Activated CD8-positive, alpha-beta memory T cell treated with anti-CD3 and anti-CD28 coated beads, Interleukin-2, amount 10 ng/mL, durations not matched to agents 7 days and 5 days (primary cell): ENCODE results near the gene OR51L1. TPM values are rescaled to one million over a fixed set of nuclear protein-coding genes. Genes with fewer than 3 reads are reported as not detected.
"Not testable (repeated sequence)": the region's sequence is repeated elsewhere in the genome, so short reads cannot be mapped to it uniquely, and the experiment has no call there.

Experiments
- ATAC-seq: fragments of 150-1000 bp; cut with Tn5 transposase; one replicate; pipeline ENCODE4 v1.10.0; 2021; ENCODE audit warnings: moderate library complexity
- CTCF ChIA-PET: fragments of 350-600 bp; sonication (Branson Sonifier 250); formaldehyde crosslinking; loops from one replicate; lab custom pipeline; 2021; ENCODE audit warnings: antibody characterized with exemption; lab: Charles Lee
- DNase-seq: peaks from one replicate; pipeline ENCODE4 v3.0.0-alpha.2; 2020
- H3K27ac Mint-ChIP-seq: one replicate; pipeline ENCODE4 v1.8.0; 2021; ENCODE audit warnings: mild to moderate bottlenecking, mixed read lengths
- H3K27me3 Mint-ChIP-seq: one replicate; pipeline ENCODE4 v1.8.0; 2021; ENCODE audit warnings: mixed read lengths
- H3K36me3 Mint-ChIP-seq: one replicate; pipeline ENCODE4 v1.8.0; 2021; ENCODE audit warnings: mild to moderate bottlenecking, mixed read lengths
- H3K4me1 Mint-ChIP-seq: one replicate; pipeline ENCODE4 v1.8.0; 2021; ENCODE audit warnings: mixed read lengths
- H3K4me3 Mint-ChIP-seq: one replicate; pipeline ENCODE4 v1.8.0; 2021; ENCODE audit warnings: mild to moderate bottlenecking, moderate library complexity, mixed read lengths
- H3K9me3 Mint-ChIP-seq: one replicate; pipeline ENCODE4 v1.8.0; 2022; ENCODE audit warnings: low read depth, mixed read lengths
- total RNA-seq, 2 experiments: library from RNA; stranded (reverse); gene quantifications; one replicate each; pipeline ENCODE4 v1.2.3, GENCODE V29; 2021

Gene OR51L1, protein sequence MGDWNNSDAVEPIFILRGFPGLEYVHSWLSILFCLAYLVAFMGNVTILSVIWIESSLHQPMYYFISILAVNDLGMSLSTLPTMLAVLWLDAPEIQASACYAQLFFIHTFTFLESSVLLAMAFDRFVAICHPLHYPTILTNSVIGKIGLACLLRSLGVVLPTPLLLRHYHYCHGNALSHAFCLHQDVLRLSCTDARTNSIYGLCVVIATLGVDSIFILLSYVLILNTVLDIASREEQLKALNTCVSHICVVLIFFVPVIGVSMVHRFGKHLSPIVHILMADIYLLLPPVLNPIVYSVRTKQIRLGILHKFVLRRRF
- total RNA-seq = not detected

DNA sequence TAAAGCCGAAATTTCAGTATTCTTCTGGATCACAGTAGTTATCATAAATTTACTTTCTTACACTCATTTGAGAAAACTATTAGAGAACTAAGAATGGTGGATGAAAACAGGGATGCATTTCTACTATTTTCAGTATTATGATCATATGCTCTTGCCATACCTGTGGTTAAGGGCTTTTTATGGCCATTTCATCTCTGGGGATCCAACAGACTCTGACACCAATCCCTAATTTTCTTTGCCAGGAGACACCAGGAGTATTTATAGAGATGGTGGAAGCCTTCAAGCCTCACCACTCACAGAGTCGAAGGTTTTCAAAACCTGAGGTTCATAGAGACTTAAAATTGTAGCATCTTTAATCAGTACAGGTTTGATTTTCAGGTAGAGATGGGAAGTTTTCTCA lies at the start of gene OR51L1:
Gene OR51L1, plus strand, starts transcription at position 301 of the 400 bp plus-strand sequence. CDS start 4,132 bp downstream, outside the sequence.
- DNase-seq = no peak
- ATAC-seq = no peak
- Mint-ChIP-seq H3K4me3 (no peak within 1 kb of the TSS), H3K36me3 (no peaks in the 10 kb centered on the region), H3K27ac (no peak within 1 kb of the TSS), H3K9me3 (no peaks in the 10 kb centered on the region), H3K27me3 (no peaks in the 10 kb centered on the region), H3K4me1 (no peaks in the 10 kb centered on the region)
- CTCF ChIA-PET = no interaction called here

DNA sequence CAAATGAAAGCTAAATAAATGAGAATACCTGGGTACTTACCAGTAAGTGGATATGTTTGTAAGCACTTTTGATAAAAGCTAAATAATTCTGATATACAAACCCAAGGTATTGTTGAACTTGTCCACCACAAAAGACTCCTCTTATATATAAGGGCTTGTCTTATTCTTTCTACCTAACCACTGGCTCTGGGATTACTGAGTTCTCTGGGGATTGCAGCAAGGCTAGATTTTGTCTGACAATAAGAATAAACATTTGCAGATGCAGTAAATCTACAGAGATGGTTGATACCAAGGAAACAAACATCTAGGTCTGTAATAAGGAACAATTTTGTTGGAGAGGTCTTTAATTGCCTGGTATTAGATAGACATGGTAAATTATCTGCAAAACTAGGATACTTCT lies 47.1 kb upstream of the OR51L1 start, which contains the start of gene OR51A4:
Gene OR51A4, minus strand, starts transcription at position 101 of the 400 bp plus-strand sequence. CDS start 505 bp downstream, outside the sequence.
- Mint-ChIP-seq H3K36me3 (no peaks in the 10 kb centered on the region), H3K4me1 (no peaks in the 10 kb centered on the region), H3K27ac (no peak within 1 kb of the TSS), H3K27me3 (no peaks in the 10 kb centered on the region), H3K4me3 (no peak within 1 kb of the TSS), H3K9me3 (no peaks in the 10 kb centered on the region)
- ATAC-seq (no peak), DNase-seq (no peak)
- CTCF ChIA-PET = no interaction called here

DNA sequence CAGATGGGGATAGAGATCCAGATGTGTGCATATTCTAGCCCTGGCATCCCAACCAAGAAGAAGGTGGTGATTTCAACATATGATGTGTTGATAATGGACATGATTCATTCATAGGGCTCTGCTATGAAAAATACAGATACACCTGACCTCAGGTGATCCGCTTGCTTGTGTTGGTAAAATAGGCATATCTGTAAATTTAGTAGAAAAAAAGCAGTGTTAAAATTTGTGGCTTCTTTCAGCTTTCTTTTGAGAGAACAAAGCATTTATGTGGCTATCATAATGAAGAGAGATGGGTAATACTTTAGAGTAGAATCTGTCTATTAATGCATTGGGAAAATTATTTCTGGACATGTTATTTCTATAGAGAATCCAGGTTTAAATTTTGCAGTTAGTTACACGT lies 39.0 kb upstream of the OR51L1 start, which contains the start of gene OR51A2:
Gene OR51A2, minus strand, starts transcription at position 101 of the 400 bp plus-strand sequence. Its CDS starts 0 bp downstream, at position 101.
- H3K4me3 Mint-ChIP-seq, CTCF ChIA-PET, DNase-seq, ATAC-seq, H3K27me3 Mint-ChIP-seq, H3K9me3 Mint-ChIP-seq, H3K36me3 Mint-ChIP-seq, H3K27ac Mint-ChIP-seq, H3K4me1 Mint-ChIP-seq: not testable (repeated sequence)

DNA sequence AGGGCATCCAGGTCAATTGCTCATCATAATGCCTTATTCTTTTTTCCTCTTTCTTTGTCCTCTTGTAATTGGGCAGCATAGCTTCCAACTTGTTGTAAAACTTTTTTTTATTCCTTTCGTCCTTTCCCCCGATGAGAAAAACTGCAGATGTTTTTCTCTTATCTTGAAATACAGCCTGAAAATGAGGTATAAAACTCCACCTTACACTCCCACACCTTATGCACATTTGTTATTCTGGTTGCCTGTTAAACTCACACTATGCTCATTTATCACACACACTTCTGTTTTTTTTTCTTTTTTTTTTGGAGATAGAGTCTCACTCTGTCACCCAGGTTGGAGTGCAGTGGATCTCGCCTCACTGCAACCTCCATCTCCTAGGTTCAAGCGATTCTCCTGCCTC lies 37.3 kb upstream of the OR51L1 start:
- no peak for ATAC-seq
- no peaks in the 10 kb centered on the region for H3K27me3 Mint-ChIP-seq
- CTCF ChIA-PET = no interaction called here
- no peak overlapping the region for H3K4me3 Mint-ChIP-seq
- no peak for DNase-seq
- no peaks in the 10 kb centered on the region for H3K36me3 Mint-ChIP-seq
- H3K4me1 Mint-ChIP-seq = no peaks in the 10 kb centered on the region
- H3K9me3 Mint-ChIP-seq = no peaks in the 10 kb centered on the region
- H3K27ac Mint-ChIP-seq = no peak overlapping the region

DNA sequence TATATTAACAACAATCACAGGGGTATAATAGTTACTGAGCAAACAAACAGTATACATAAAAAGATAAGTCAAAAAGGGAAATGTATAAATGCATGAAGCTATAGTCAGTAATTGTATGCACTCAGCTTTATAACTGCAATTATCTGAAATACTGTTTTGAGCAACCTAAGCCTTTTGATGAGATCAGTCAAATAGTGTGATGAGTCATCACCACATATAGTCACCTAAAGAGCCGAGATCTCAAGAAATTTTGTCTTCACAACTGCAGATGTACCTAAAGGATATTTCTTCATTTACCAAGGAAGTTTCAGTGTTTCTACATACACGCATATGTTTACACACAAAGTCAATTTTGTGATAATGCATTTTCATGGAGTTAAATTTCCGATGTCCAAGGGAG lies 33.8 kb upstream of the OR51L1 start:
- Mint-ChIP-seq H3K27ac (no peak overlapping the region), H3K4me3 (no peak overlapping the region), H3K36me3 (no peaks in the 10 kb centered on the region), H3K27me3 (no peaks in the 10 kb centered on the region), H3K4me1 (no peaks in the 10 kb centered on the region), H3K9me3 (no peaks in the 10 kb centered on the region)
- CTCF ChIA-PET = no interaction called here
- DNase-seq (no peak), ATAC-seq (no peak)

DNA sequence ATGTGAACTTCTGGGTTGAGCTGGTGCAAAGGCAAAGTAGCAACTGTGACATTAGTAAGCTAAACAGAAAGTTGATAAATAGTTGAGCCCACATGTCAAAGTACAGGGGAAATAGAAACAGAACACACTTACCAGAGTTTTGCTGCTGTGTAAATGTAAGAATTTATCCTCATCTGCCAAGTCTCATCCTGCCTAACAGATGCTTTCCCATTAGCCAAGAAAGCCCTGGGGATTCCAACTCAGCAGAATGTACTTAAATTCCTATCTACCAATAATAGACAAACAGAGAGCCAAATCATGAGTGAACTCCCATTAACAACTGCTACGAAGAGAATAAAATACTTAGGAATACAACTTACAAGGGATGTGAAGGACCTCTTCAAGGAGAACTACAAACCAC lies 31.8 kb upstream of the OR51L1 start:
- H3K4me3 Mint-ChIP-seq = no peak overlapping the region

DNA sequence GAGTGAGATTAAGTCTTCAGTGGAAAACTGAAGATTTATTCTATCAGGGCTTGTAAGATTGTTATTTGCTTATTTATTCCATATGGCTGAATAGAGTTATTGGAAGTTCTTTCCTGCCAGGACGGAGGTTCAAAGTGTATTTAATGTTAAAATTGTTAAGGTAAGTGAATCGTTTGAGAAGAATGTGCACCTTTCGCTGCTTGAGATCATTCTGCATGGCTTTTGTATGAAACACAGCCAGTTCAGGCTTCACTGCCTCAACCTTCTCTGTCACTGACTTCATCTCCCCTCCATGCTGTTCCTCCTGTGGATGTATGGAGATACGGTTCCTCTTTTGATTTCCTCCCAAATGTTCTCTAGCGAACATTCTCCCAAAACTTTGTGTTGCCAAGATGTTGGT lies 19.2 kb upstream of the OR51L1 start:
- Mint-ChIP-seq H3K27ac (no peak overlapping the region), H3K9me3 (no peaks in the 10 kb centered on the region), H3K4me3 (no peak overlapping the region), H3K36me3 (no peaks in the 10 kb centered on the region), H3K4me1 (no peaks in the 10 kb centered on the region), H3K27me3 (no peaks in the 10 kb centered on the region)
- CTCF ChIA-PET = no interaction called here
- no peak for ATAC-seq
- no peak for DNase-seq

More for the DNA sequence above, 31.8 kb upstream of the OR51L1 start:
- CTCF ChIA-PET = no interaction called here
- H3K27me3 Mint-ChIP-seq = no peaks in the 10 kb centered on the region
- no peaks in the 10 kb centered on the region for H3K36me3 Mint-ChIP-seq
- ATAC-seq (no peak), DNase-seq (no peak)
- H3K9me3 Mint-ChIP-seq = no peaks in the 10 kb centered on the region
- H3K4me1 Mint-ChIP-seq = no peaks in the 10 kb centered on the region
- H3K27ac Mint-ChIP-seq = no peak overlapping the region

DNA sequence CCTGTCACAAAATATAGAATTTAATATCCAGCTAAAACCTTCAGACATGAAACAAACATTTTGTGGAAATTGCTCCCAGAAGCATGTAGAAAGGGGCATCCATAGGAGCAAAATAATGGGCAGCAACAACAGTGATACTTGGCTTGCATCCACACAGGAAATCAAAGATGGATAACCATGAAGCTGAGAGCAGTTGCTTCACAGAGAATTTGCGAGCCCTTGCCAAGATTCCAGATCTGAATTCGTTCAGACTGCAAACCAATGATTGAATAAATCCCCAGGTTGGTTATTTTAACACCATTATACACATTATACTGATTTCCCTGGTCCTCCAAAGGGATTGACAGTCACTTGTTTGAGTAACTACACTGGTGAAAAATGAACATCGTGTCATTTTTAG lies 15.6 kb upstream of the OR51L1 start:
- Mint-ChIP-seq H3K27ac (no peak overlapping the region), H3K27me3 (no peaks in the 10 kb centered on the region), H3K9me3 (no peaks in the 10 kb centered on the region), H3K36me3 (no peaks in the 10 kb centered on the region), H3K4me3 (no peak overlapping the region), H3K4me1 (no peaks in the 10 kb centered on the region)
- CTCF ChIA-PET = no interaction called here
- no peak for DNase-seq
- no peak for ATAC-seq

DNA sequence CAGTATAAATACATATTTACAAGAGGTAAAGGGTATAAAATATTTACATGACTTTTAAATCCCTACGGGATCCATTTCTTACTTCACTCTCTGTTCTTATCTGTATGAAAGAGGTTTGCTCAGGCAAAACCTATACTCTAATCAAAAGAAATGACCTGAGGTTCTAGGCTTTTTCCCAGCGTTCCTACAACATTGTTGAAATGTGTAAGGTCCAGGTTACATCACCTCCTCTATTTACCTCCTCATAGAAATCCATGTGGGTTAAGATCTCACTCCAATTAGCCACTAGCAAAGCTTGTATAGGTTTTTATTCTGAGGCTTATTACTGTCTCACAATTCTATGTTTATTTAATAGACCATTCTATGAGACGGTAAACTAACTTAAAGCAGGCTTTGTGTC lies 12.0 kb upstream of the OR51L1 start:
- H3K9me3 Mint-ChIP-seq = no peaks in the 10 kb centered on the region
- CTCF ChIA-PET = no interaction called here
- H3K4me3 Mint-ChIP-seq = no peak overlapping the region
- DNase-seq = no peak
- no peak overlapping the region for H3K27ac Mint-ChIP-seq
- no peaks in the 10 kb centered on the region for H3K4me1 Mint-ChIP-seq
- H3K36me3 Mint-ChIP-seq = no peaks in the 10 kb centered on the region
- no peak for ATAC-seq
- no peaks in the 10 kb centered on the region for H3K27me3 Mint-ChIP-seq

DNA sequence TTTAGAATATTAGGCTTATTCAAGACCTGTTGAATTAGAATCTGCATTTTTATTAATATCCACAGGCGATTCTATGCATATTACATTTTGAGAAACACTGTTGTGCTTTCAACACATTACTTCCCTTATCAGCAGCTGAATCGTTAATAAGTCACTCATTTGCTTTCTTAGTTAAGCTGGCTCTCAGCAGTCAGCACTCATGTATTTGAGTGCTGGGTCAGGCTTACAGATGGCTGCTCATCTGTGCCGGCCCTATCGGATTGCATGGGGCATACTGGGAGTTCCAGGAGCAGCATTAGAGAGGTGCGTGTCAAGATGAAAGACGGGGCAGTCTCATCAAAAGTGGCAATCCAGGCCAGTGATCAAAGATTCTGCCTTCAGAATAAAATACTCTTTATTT lies 10.8 kb upstream of the OR51L1 start:
- H3K36me3 Mint-ChIP-seq = no peaks in the 10 kb centered on the region
- no peak for ATAC-seq
- no peak for DNase-seq
- no peaks in the 10 kb centered on the region for H3K4me1 Mint-ChIP-seq
- H3K27ac Mint-ChIP-seq = no peak overlapping the region
- no peaks in the 10 kb centered on the region for H3K9me3 Mint-ChIP-seq
- H3K27me3 Mint-ChIP-seq = no peaks in the 10 kb centered on the region
- no peak overlapping the region for H3K4me3 Mint-ChIP-seq
- CTCF ChIA-PET = no interaction called here

DNA sequence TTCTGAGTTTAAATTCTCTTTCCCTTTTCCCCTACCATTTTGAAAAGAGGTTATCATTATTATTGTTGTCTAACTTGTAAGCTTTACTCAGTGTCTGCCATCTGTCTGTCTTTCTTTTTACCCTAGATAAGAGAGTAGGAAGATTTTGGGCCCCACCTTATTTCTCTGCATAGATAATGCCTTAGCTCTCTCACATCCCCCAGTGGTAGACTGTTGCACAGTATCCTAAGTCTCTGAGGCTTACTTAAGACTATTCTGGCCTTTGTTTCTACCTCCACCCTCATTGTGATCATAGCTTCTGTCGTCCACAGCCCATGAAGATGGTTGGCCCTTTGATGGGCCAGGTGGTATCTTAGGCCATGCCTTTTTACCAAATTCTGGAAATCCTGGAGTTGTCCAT lies 3.6 kb upstream of the OR51L1 start:
- H3K9me3 Mint-ChIP-seq = no peaks in the 10 kb centered on the region
- H3K27ac Mint-ChIP-seq = no peak overlapping the region
- DNase-seq (no peak), ATAC-seq (no peak)
- H3K4me3 Mint-ChIP-seq = no peak overlapping the region
- CTCF ChIA-PET = no interaction called here
- H3K36me3 Mint-ChIP-seq = no peaks in the 10 kb centered on the region
- H3K27me3 Mint-ChIP-seq = no peaks in the 10 kb centered on the region
- H3K4me1 Mint-ChIP-seq = no peaks in the 10 kb centered on the region

DNA sequence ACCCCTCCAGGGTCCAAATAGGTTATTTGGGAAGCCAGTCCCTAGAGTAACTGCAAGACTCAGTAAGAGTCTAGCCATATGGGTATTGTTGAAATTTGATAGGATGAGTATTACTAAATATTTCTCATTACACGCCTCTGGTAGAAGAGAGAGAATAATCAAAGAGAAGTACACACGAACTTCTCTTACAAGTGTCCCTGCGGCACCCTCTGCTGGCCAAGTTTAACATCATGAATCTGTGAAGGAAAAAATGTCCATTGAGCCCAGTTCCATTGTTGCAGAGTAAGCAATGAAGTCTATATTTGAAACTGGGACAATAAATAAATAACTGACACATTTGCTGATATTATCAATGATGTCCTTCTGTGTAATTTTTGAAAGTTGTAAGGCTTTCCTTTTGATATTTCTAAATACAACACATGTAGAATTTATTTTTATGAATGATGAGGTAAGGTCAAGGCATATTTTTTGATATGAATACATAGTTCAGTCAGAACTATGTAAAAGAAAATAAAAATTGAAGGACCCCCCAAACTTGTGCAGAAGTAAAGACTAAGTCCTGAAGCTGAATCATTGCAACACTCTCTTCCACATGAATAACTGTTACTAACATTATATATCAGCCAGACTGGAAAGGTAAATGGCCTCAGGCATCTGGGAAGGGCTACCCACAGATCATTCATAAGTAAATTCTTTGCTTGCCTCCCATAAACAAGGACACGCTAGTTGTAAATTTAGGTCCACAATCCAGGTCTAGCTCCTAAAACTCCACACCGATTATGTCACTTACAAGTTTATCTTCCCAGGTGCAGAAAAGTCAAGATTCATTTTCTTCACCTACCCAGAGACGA lies 10.0 kb downstream of the OR51L1 start:
- ATAC-seq (peak; percentile 23), DNase-seq (peak; percentile 51)
- Mint-ChIP-seq H3K4me1 (no peaks in the 10 kb centered on the region), H3K27me3 (no peaks in the 10 kb centered on the region), H3K36me3 (no peaks in the 10 kb centered on the region), H3K4me3 (no peak overlapping the region), H3K27ac (no peak overlapping the region), H3K9me3 (no peaks in the 10 kb centered on the region)
- CTCF ChIA-PET = interaction anchor here (1.6 to 2.0 kb wide), 2 partner anchors 368 to 818 kb away, joined by 6 to 11 read pairs; partner anchors contain the start of gene OR51D1

DNA sequence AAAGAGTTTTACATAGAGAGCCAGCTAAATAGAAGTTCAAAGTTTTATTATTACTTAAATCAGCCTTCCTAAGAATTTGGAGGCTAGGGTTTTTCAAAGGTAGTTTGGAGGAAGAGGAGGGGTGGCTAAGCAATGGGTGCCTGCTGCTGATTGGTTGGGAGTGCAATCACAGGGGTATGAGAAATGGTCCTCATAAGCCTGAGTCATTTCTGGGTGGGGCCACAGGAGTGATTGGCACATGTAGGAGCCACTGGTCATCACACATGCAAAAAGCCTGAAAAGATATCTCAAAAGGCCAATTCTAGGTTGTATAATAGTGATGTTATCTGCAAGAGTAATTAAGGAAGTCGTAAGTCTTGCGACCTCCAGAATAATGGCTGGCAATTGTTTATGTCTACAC lies 12.9 kb downstream of the OR51L1 start:
- Mint-ChIP-seq H3K4me3 (no peak overlapping the region), H3K27me3 (no peaks in the 10 kb centered on the region), H3K9me3 (no peaks in the 10 kb centered on the region), H3K36me3 (no peaks in the 10 kb centered on the region), H3K27ac (no peak overlapping the region), H3K4me1 (no peaks in the 10 kb centered on the region)
- DNase-seq (no peak), ATAC-seq (no peak)
- CTCF ChIA-PET = no interaction called here

DNA sequence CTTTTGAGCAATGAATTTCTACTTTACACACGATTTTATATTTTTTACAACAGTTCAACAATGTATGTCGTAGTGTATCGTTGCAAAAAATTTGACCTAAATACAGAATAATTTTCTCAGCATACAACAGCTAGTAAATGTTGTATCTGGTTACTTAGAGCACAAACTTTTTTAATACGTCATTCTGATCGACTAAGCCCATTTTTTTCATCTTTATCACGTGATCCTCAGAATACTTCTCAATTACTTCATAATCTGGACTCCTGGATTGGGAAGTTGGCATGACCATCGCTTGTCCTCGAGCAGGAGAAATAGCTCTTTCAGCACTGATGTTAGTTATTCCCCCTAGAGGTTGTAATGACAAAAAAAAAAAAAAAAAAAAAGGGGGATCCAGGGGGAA lies 16.6 kb downstream of the OR51L1 start:
- no peak for ATAC-seq
- H3K27ac Mint-ChIP-seq = no peak overlapping the region
- no peaks in the 10 kb centered on the region for H3K27me3 Mint-ChIP-seq
- H3K4me3 Mint-ChIP-seq = no peak overlapping the region
- no peak for DNase-seq
- H3K36me3 Mint-ChIP-seq = no peaks in the 10 kb centered on the region
- no peaks in the 10 kb centered on the region for H3K9me3 Mint-ChIP-seq
- CTCF ChIA-PET = no interaction called here
- no peaks in the 10 kb centered on the region for H3K4me1 Mint-ChIP-seq
